T-helper 22 cell (primary cell): ENCODE results near the gene SUN1.
"Not testable (repeated sequence)": the region's sequence is repeated elsewhere in the genome, so short reads cannot be mapped to it uniquely, and the experiment has no call there.

ENCODE experiments used
- DNase-seq: peaks from one replicate; pipeline ENCODE4 v3.0.0-alpha.2; 2020; ENCODE audit warnings: low read depth

Gene SUN1

DNA sequence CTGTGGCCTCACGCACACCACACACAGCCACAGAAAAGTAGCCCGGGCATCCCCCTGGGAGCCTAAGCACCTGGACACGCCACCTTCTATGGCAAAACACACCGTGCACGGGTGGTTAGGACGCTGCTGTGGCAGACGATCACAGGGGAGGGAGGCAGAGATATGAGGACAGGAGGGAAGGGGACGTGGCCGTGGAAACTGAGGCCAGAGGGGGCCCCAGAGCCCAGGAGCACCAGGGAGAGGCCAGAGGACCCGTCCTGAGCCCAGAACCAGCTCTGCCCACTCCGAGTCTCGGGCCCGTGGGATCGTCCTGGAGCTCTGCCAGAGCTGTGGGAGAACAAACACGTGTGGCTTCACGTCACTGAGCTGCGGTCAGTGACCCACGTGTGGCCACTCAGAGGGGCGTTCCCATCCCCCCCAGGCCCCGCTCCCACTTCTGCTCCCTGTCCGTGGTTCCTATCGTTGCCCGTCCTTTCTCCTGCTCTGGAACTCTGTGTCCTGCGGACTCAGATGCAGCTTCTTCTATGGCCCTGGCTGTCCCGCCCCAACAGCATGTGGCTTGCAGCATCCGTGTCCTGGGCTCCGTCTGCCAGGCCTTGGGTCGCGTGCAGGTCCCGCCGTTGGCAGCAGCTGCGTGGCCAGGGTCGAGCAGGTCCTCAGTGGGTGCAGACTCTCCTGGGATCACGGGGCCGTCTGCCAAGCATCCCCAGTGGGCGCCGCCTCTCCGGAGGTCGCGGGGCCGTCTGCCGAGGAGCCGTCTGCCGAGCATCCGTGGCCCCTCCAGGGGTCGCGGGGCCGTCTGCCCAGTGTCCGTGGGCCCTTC, 75.1 kb downstream of the SUN1 start:
- DNase-seq, result no peak

DNA sequence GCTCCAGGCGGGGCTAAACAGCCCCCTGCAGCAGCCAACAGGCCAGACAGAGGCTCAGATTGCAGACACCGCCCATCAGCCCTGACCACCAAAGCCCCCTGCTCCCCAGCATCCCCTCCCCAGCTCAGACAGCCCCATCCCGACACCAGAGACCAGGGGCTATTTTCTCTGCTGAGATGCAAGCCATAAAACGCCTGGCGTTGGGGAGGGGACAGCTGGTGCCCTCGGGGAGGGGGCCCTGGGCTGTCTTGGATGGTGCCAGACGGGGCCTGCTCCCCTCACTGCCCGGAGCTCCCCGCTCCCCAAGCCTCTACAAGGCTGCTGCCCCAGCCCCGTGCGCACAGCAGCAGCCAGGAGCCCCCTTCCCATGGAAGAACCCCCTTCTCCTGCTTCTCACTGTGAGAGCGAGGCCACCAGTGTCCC, 75.9 kb downstream of the SUN1 start:
- DNase-seq, result no peak

DNA sequence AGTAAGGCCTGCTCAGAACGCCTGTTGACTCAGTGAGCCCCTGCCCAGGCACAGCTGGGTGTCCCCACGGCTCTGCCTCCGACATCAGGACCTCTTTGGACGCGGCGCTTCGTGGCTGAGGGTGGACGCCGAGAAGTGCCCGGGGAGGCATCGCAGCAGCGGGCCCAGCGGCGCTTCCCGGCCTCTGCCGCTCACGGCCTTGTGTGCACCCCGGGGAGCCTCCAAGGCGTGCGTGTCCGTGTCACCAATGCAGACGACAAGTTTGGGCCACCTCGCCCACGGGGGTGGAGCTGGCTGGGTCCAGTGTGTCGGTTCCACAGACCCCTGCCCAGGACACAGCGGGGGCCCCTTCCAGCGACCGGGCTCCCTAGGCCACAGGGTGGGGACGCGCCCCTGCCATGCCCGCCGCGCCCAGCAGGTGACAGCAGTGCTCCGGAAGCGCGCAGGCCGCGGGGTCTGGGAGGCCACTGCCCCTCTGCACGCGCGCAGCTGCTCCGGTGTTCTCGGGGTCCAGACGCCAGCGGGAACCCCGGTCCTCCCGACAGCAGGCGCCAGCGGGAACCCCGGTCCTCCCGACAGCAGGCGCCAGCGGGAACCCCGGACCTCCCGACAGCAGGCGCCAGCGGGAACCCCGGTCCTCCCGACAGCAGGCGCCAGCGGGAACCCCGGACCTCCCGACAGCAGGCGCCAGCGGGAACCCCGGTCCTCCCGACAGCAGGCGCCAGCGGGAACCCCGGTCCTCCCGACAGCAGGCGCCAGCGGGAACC, 76.5 kb downstream of the SUN1 start:
- DNase-seq, result not testable (repeated sequence)

DNA sequence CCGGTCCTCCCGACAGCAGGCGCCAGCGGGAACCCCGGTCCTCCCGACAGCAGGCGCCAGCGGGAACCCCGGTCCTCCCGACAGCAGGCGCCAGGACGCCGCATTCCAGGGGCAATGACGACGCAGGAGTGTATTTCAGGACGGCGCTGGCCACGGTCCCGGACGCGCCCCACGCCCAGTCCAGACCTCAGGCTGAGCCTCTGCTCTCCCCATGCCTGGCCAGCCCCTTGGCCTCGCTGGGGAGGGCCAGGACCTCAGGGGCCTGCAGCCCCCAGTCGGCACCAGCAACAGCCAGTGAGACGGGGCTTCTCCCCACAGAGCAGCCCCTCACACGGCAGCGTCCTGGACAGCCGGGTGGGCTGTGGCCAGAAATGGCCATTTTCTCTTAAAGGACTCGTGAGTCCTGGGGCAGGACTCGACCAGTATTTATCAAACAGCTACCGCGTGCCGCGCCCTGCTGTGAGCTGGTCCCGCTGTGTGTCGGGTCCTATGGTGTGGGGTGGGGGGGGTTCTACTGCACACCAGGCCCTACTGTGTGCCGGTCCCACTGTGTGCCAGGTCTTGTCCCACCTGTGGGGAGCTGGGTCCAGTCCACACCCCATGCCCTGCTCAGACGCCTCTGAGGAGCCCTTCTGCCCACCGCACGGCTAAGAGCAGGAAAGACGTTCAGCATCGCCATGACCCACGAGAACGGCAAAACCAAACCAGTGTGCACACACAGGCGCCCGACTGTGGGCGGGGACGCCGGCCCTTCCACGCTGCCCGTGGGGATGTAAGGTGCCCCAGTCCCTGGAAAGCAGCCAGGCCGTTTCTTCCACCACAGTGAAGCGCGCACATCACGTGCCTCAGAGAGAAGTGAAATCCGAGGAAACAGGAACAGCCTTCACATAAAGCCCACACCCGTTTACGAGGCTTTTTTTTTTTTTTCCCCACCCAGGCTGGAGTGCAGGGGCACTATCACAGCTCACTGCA, 77.4 kb downstream of the SUN1 start:
- no peak for DNase-seq

DNA sequence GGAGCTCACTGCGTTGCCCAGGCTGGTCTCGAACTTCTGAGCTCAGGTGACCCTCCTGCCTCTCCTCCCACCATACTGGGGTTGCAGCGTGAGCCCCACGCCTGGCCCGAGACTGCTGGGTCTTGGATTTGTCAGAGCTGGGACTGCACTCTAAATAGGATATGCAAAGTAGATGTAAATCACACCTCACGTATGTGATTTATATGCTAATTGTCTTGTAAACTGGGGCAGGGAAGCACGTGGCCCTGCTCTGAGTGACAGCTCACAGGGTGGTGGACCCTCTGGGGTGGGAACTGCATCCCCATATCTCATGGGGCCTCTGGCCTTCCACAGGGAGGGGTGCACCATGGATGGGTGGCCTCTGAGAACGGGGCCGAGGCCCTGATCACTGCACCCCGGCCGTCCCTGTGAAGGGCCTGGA, 78.2 kb downstream of the SUN1 start:
- DNase-seq, result no peak

DNA sequence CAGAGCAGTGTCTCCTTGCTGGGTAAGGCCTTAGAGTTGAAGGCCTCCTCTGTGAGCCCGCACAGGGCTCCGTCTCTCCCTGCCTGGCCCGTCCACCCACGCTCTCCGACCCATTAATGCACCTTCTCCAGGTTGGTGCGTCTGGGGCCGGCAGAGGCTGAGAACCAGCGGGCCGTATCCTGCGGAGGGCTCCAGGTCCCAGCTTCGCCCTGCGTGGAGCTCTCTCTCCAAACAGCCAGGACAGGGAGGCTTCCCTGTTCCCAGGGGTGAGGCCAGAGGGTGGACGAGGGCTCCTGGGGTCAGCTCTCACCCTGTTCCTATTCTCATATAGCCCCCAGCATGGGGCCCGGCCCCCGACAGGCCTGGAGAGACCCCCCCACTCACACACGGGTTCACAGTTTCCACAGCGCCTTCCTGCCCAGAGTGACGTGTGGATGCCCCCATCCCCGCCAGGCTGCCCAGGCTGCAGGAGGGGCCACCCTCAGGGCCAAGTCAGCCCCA, 78.7 kb downstream of the SUN1 start:
- DNase-seq, result no peak

DNA sequence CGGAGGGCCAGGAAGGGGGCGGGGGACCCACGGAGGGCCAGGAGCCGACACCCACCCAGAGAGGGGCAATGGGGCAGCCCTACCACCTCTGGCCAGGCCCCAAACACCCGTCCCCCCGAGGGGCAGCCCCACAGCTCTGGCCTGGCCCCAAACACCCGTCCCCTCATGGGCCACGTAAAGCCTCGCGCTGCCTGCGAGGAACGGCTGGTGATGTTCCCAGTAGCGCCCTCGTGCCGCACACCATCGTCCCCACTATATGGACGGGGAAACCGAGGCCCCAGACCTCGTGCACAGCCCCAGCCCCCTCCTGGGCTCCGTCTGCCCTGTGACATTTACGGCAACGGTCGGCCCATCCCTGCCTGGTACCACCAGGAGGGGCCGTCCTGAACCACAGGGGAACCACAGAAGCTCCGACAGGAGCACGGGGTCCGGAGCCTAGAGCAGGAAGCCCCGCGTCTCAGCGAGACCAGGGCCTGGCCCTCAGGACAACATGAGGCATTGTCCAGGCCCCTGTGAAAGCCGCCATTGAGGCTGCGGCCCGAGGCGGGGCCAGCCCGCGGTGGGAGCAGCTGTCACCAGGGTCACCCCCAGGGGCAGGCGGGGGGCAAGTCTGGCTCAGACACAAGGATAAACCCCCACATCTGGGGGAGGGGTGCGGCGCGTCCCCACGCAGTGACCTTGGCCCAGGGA, 79.7 kb downstream of the SUN1 start:
- no peak for DNase-seq

DNA sequence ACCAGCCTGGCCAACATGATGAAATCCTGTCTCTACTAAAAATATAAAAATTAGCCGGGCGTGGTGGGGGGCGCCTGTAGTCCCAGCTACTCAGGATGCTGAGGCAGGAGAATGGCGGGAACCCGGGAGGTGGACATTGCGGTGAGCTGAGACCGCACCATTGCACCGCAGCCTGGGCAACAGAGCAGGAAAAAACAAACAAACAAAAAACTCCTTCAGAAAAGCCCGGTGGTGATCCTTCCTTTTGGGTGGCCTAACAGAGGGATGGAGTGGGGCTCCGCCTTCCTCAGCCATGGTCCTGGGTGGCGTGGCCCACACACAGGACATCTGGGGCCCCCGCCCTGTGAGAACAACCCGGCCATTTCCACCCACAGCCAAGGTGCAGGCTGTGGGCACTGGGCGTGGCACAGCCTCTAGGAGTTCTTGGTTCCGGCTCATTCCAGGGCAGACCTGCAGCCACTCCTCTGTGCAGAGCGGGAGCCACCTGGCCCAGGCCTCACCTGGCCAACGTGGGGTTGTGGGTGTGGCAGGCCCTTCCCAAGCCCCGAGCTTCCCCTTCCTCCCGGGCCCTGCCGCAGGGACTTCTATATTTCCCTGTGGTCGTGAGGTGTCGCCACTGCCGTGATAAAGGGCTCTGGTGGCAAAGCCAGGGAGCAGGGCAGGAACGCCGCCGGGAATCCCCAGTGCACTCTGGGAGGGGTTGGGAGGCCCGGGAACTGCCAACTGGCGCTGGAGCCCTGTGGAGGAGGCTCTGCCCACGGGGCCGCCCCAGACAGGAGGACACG, 81.7 kb downstream of the SUN1 start:
- no peak for DNase-seq

DNA sequence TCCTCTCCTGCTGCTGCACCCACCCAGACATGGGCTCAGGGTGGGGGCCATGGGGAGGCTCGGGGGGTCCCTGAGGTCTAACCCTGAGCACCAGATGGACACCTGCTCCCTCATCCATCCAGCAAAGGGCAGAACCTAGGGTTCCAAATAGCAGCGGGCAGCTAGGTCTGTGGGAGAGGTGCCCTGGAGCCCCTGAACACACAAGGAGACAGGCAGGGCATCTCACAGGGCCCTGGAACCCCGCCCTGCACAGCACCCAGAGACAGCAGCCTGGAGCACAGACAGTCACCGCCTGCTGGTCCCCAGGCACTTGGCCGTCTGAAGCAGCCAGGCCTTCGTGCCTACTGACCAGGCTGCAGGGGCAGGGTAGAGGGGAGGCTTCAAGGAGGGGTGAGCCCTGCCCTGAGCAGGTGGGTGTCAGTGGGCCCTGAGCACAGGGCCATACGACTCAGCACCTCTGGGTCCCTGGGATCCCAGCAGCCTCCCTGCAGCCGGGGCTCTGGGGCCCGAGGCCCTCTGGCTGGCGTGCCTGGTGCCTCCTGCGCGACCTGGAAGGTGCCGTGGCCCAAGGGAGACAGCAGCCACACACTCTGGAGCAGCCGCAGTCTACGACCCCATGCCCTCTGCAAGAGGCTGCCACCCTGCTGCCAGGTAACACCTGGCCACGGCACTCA, 82.4 kb downstream of the SUN1 start:
- DNase-seq, result no peak

DNA sequence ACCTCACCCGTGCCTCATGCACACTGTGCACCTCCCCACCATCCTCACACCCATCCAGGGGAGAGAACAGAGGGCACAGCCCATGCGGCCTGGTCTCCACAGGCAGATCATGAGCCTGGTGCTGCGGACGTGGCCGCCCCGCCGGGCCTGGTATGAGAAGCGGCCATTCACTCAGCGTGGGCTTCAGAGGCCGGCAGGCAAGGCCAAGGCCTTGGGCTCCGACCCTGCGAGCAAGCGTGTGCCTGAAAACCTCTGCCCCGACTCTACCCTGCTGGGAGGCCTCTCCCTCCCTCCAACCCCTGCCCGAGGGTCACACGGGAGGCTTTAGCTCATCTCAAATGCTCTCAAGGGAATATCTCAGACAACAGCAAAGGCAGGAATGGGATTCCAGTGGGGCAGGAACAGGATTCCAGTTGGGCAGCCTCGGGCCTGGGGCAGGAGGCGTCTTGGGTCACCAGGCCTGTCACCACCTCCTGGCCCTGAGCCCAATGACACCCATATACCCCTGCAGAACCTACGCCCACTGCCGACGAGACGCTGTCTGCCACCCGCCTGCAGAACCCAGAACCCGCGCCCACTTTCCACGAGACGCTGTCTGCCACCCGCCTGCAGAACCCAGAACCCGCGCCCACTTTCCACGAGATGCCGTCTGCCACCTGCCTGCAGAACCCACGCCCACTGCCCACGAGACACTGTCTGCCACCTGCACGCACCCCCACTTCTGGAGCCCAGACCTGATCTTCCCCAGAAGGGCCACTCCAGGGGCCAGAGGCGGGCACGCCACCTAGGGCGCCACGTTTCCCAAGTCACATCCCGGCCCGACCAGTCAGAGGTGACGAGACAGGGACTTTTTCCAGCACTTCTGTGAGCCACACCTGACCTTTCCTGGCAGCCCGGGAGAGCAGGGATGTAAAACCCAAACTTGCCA, 83.3 kb downstream of the SUN1 start:
- DNase-seq, result no peak

DNA sequence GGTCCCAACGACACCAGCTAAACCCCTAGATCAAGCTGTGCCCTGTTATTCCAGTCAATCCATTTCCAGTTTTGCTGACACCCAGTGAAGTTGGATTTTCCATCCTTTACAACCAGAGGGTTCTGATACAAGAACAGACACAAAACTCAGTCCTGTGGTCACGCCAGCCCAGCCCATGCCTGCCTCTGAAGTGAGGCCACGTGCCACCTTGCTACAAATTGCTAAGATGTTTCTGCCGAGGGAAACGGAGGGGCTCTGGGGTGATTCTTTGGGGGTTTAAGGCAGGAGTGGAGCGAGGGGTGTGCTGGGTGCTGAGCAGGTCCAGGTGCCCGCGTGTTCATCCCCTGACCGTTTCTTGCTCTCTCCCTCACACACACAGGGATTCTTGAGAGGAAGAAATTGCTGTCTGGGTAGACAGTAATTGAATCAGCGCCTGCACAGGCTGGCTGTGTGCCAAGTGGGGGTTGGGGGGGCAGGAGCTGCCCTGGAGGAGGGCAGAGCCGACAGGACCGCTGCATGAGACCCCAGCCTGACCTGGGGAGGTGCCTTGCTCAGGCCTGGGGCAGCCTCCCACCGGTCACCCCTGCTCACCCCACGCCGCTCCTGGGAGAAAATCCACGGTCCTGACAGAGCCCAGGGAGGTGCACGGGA, 84.1 kb downstream of the SUN1 start:
- no peak for DNase-seq

DNA sequence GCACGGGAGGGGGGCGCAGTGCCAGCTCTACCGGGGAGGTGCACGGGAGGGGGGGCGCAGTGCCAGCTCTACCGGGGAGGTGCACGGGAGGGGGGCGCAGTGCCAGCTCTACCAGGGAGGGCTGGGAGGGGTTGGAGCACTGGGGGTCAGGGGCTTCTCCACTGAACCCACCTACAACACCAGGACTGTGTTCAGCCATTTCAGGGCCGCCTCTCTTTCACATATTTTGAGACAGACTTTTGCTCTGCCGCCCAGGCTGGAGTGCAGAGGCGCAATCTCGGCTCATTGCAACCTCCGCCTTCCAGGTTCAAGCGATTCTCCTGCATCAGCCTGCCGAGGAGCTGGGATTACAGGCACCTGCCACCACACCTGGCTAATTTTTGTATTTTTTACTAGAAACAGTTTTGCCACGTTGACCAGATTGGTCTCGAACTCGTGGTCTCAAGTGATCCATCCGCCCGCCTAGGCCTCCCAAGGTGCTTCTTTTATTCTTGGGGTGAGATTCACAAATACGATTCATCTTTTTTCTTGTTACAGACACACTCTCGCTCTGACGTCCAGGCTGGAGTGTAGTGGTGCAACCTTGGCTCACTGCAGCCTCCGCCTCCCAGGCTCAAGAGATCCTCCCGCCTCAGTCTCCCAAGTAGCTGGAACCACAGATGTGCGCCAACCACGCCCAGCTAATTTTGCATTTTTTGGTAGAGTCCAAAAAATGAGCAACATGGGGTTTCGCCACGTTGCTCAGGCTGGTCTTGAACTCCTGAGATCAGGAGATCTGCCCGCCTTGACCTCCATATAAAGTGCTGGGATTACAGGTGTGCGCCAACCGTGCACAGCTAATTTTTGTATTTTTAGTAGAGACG, 85.2 kb downstream of the SUN1 start:
- DNase-seq, result no peak

DNA sequence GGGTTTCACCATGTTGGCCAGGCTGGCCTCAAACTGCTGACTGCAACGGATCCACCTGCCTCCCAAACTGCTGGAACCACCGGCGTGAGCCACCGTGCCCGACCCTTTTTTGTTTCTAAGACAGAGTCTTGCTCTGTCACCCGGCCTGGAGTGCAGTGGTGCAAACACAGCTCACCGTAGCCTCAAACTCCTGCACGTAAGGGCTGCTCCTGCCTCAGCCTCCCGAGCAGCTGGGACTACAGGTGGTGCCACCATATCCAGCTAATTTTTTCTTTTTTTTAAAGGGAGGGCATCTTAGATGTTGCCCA, 85.8 kb downstream of the SUN1 start:
- DNase-seq, result no peak

DNA sequence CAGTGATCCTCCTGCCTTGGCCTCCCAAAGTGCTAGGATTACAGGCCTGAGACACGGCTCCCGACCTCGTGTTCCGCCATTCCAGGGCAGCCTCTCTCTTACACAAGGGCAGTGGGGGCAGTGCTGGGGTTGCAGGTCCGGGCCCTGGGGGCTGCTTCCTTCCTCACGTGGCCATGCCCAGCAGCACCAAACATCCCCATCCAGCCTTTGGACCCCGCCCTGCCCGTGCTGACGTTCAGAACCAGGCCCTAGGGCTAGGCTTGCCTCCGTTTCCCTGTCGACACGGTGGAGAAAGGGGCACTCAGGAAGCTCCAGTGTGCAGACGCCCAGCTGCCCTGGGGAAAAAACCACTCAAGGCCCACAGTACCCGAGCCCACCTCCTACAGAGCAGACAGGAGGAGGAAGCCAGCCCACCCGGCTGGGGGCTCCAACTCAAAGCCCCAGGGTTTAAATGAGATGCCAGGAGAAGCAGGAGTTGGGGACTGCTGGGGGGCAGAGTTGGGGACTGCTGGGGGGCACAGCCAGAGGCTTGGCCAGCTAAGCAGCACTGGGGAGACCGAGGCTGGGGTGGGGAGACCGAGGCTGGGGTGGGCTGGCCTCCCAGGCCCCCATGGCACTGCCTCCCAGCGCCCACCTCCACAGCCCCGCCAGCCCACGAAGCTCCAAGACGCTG, 86.3 kb downstream of the SUN1 start:
- DNase-seq, result no peak

DNA sequence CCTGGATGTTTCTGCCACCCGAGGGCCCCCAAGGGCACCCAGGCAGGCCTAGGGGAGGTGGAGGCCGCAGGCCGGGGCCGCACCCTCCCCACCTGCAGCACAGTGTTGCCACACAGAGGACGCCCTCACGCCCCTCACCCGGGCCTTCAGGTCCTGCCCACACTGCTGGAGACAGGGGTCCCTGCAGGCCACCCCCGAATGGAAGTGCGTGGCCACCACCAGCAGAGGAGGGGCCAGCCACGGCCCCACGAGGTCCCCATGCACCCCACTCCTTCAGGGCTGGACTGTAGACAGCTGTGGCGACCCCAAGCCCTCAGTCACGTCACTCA, 86.8 kb downstream of the SUN1 start:
- no peak for DNase-seq

DNA sequence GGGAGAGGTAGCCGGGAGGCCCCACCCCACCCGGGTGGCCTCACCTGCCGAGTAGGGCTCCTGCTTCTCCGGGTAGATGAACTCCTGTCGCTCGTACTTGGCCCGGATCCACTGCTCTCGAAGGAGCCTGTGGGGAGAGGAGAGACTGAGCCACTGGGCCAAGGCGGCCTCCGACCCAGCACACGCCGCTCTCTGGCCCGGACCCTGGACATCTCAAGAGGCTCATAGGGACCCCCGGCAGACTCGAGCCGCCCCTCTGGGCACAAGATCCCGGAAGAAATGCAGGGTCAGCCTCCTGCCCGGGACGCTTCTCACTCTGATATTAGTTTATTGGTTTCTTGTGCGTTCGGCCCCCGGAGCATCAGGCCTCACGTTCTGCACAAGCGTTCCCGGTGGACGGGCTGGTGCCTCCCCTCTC, 87.7 kb downstream of the SUN1 start:
- no peak for DNase-seq
